ENCODE results near the gene CCDC137. TPM values are rescaled to one million over a fixed set of nuclear protein-coding genes. Genes with fewer than 3 reads are reported as not detected.

CCDC137 gene
- total RNA-seq, 2 donors from 2014 or later, result 13.7 to 41.1 TPM

- no peak for TF ChIP-seq CTCF (IDR thresholded peaks at IDR 0.05)
- H3K27me3 ChIP-seq, result no peaks in the 10 kb centered on the region
- peaks cover 17% of the 10 kb centered on the region for H3K36me3 ChIP-seq
- peak overlapping the region; percentile 71 for H3K27ac ChIP-seq
- H3K4me1 ChIP-seq, result peaks cover 8% of the 10 kb centered on the region
- DNase-seq, result no peak
- H3K9me3 ChIP-seq, result no peaks in the 10 kb centered on the region
- H3K9ac ChIP-seq (ENCODE audit: low read depth in 2 of 2, low read length in 2 of 2), result peak overlapping the region; percentile 94 to 98
- intact Hi-C loops (cut with DNase I), result no loop called here
- H3K4me3 ChIP-seq, result peak overlapping the region; percentile 99
Observed at GRCh38 chr17:81684442-81684911, 17.9 kb downstream of the CCDC137 start.

GRCh38 chr17:81685108-81685507 is 18.6 kb downstream of the CCDC137 start:
- intact Hi-C loops (cut with DNase I), result no loop called here
- Histone ChIP-seq H3K36me3 (peaks cover 17% of the 10 kb centered on the region), H3K4me3 (peak overlapping the region; percentile 99), H3K9ac (ENCODE audit: low read depth in 2 of 2, low read length in 2 of 2) (peak overlapping the region; percentile 94 to 98), H3K4me1 (peaks cover 8% of the 10 kb centered on the region), H3K27ac (no peak overlapping the region), H3K27me3 (no peaks in the 10 kb centered on the region), H3K9me3 (no peaks in the 10 kb centered on the region)
- no peak for TF ChIP-seq CTCF (IDR thresholded peaks at IDR 0.05)
- no peak for DNase-seq

GRCh38 chr17:81686614-81687013 is 20.1 kb downstream of the CCDC137 start:
- Histone ChIP-seq H3K27ac (no peak overlapping the region), H3K27me3 (no peaks in the 10 kb centered on the region), H3K9ac (ENCODE audit: low read depth in 2 of 2, low read length in 2 of 2) (no peak overlapping the region), H3K9me3 (no peaks in the 10 kb centered on the region), H3K36me3 (peaks cover 17% of the 10 kb centered on the region), H3K4me1 (peaks cover 8% of the 10 kb centered on the region), H3K4me3 (no peak overlapping the region)
- intact Hi-C loops (cut with DNase I), result no loop called here
- TF ChIP-seq CTCF (IDR thresholded peaks at IDR 0.05), result no peak
- DNase-seq, result no peak

- Histone ChIP-seq H3K27ac (no peak overlapping the region), H3K27me3 (no peaks in the 10 kb centered on the region), H3K4me3 (no peak overlapping the region), H3K9me3 (no peaks in the 10 kb centered on the region), H3K9ac (ENCODE audit: low read depth in 2 of 2, low read length in 2 of 2) (no peak overlapping the region), H3K4me1 (peaks cover 8% of the 10 kb centered on the region), H3K36me3 (peaks cover 17% of the 10 kb centered on the region)
- intact Hi-C loops (cut with DNase I), result no loop called here
- DNase-seq, result no peak
- no peak for TF ChIP-seq CTCF (IDR thresholded peaks at IDR 0.05)
Observed at GRCh38 chr17:81687770-81688541, 21.4 kb downstream of the CCDC137 start.

GRCh38 chr17:81688616-81689015 is 22.1 kb downstream of the CCDC137 start:
- intact Hi-C loops (cut with DNase I), result no loop called here
- peaks cover 8% of the 10 kb centered on the region for H3K4me1 ChIP-seq
- no peaks in the 10 kb centered on the region for H3K9me3 ChIP-seq
- DNase-seq, result no peak
- H3K27ac ChIP-seq, result no peak overlapping the region
- no peak for TF ChIP-seq CTCF (IDR thresholded peaks at IDR 0.05)
- no peak overlapping the region for H3K9ac ChIP-seq (ENCODE audit: low read depth in 2 of 2, low read length in 2 of 2)
- no peak overlapping the region for H3K4me3 ChIP-seq
- H3K27me3 ChIP-seq, result no peaks in the 10 kb centered on the region
- peaks cover 19% of the 10 kb centered on the region for H3K36me3 ChIP-seq
